H1 (cell line): Measurements from ENCODE around the gene SRXN1. TPM values are rescaled to one million over a fixed set of nuclear protein-coding genes. Genes with fewer than 3 reads are reported as not detected.

Experiments used
- CTCF ChIA-PET: fragments of 300-600 bp; sonication (Branson Sonifier 250); formaldehyde crosslinking; loops from one replicate; lab custom pipeline; 2021; ENCODE audit not compliant: partially characterized antibody; lab: Charles Lee
- POLR2A ChIA-PET: fragments of 300-600 bp; sonication (Branson Sonifier 250); formaldehyde crosslinking; loops from one replicate; lab custom pipeline; 2021; ENCODE audit warnings: inconsistent platforms; ENCODE audit not compliant: partially characterized antibody; lab: Charles Lee
- DNase-seq, 2 experiments: peaks; one replicate each; pipeline versions ENCODE4 v3.0.0 to v3.0.0-alpha.2; 2010 to 2022; ENCODE audit warnings: low spot score in 2 of 2, low read depth in 1 of 2, mixed read lengths in 1 of 2
- FAIRE-seq: peaks from 2 replicates; lab custom pipeline; 2011; peaks lifted over from hg19 to GRCh38; lab: Jason Lieb, UNC
- H2AFZ ChIP-seq: 2 replicates; pipeline ENCODE4 v1.8.1; 2012; ENCODE audit warnings: low read length, inconsistent platforms
- H2AK5ac ChIP-seq: 2 replicates; pipeline ENCODE4 v1.6.1; 2013; ENCODE audit warnings: low read depth, low read length
- H2BK120ac ChIP-seq: replicated peaks from 2 replicates; pipeline ENCODE3; 2013; ENCODE audit warnings: low read depth, low read length, inconsistent platforms
- H2BK12ac ChIP-seq: 2 replicates; pipeline ENCODE4 v1.6.1; 2013; ENCODE audit warnings: low read depth, low read length
- H2BK15ac ChIP-seq: 2 replicates; pipeline ENCODE4 v1.6.1; 2013; ENCODE audit warnings: low read length
- H2BK20ac ChIP-seq: 2 replicates; pipeline ENCODE4 v1.6.1; 2013; ENCODE audit warnings: low read length
- H2BK5ac ChIP-seq: 2 replicates; pipeline ENCODE4 v1.6.1; 2013; ENCODE audit warnings: low read depth, low read length
- H3K14ac ChIP-seq: 2 replicates; pipeline ENCODE4 v1.6.1; 2013; ENCODE audit warnings: inconsistent platforms; ENCODE audit not compliant: insufficient read length
- H3K18ac ChIP-seq: 2 replicates; pipeline ENCODE4 v1.6.1; 2013; ENCODE audit warnings: low read length; ENCODE audit errors: extremely low read depth
- H3K23ac ChIP-seq: 2 replicates; pipeline ENCODE4 v1.6.1; 2013; ENCODE audit warnings: inconsistent platforms; ENCODE audit not compliant: insufficient read length
- H3K23me2 ChIP-seq: 2 replicates; pipeline ENCODE4 v1.6.1; 2013; ENCODE audit warnings: low read depth, low read length
- H3K27ac ChIP-seq: 2 replicates; pipeline ENCODE4 v1.6.1; 2011; ENCODE audit warnings: low read depth, low read length, inconsistent platforms
- H3K27me3 ChIP-seq, 4 experiments: replicated peaks in 1 of 4; 1 replicate in 1 of 4; 2 replicates in 3 of 4; pipeline versions ENCODE4 v1.6.1 to v1.8.1; 2011 to 2013; ENCODE audit warnings: low read length in 3 of 4, mild to moderate bottlenecking in 3 of 4, inconsistent platforms in 2 of 4, mixed read lengths in 2 of 4, moderate library complexity in 1 of 4; ENCODE audit not compliant: control insufficient read depth in 3 of 4, insufficient read depth in 3 of 4; ENCODE audit errors: extremely low read depth in 1 of 4
- H3K36me3 ChIP-seq, 4 experiments: 2 replicates each; pipeline versions ENCODE4 v1.6.1 to v1.8.1; 2011 to 2013; ENCODE audit warnings: mild to moderate bottlenecking in 4 of 4, low read length in 3 of 4, moderate library complexity in 2 of 4, control low read depth in 1 of 4, inconsistent platforms in 1 of 4; ENCODE audit not compliant: insufficient read depth in 4 of 4, control insufficient read depth in 2 of 4
- H3K4ac ChIP-seq: replicated peaks from 2 replicates; pipeline ENCODE3; 2013; ENCODE audit warnings: low read length, low read depth, mixed read lengths, inconsistent platforms; ENCODE audit not compliant: insufficient read length
- H3K4me1 ChIP-seq, 4 experiments: replicated peaks in 1 of 4; 1 replicate in 1 of 4; 2 replicates in 3 of 4; pipeline versions ENCODE4 v1.6.1 to v1.8.1; 2011 to 2013; ENCODE audit warnings: low read length in 3 of 4, inconsistent platforms in 2 of 4, mixed read lengths in 1 of 4; ENCODE audit not compliant: insufficient read depth in 4 of 4, control insufficient read depth in 3 of 4
- H3K4me2 ChIP-seq, 2 experiments: 2 replicates each; pipeline versions ENCODE4 v1.6.1 to v1.8.1; 2011 to 2013; ENCODE audit warnings: low read depth in 2 of 2, low read length in 2 of 2, control low read depth in 1 of 2, inconsistent platforms in 1 of 2, mild to moderate bottlenecking in 1 of 2; ENCODE audit not compliant: insufficient read depth in 1 of 2
- H3K4me3 ChIP-seq, 4 experiments: fragments of 200-600, 300-600 bp in 1 of 4; sonication (generic), shearing (Covaris generic), sonication (Bioruptor Twin) in 1 of 4; 2 replicates each; pipeline versions ENCODE4 v1.5.1 to v1.8.1; 2011 to 2016; ENCODE audit warnings: low read length in 4 of 4, low read depth in 3 of 4, control low read depth in 2 of 4, inconsistent platforms in 2 of 4, mild to moderate bottlenecking in 2 of 4, mixed read lengths in 1 of 4, moderate library complexity in 1 of 4; ENCODE audit not compliant: insufficient read depth in 2 of 4; ENCODE audit errors: extremely low read depth in 1 of 4
- H3K56ac ChIP-seq: replicated peaks from 2 replicates; pipeline ENCODE3; 2013; ENCODE audit warnings: low read depth, mild to moderate bottlenecking, mixed read lengths, low read length, inconsistent platforms; ENCODE audit not compliant: insufficient read length
- H3K79me1 ChIP-seq: 2 replicates; pipeline ENCODE4 v1.6.1; 2013; ENCODE audit warnings: low read depth, low read length, control low read depth
- H3K79me2 ChIP-seq, 2 experiments: 2 replicates each; pipeline versions ENCODE4 v1.6.1 to v1.8.1; 2012 to 2013; ENCODE audit warnings: low read length in 2 of 2, mild to moderate bottlenecking in 2 of 2, inconsistent platforms in 1 of 2; ENCODE audit not compliant: insufficient read depth in 2 of 2, control insufficient read depth in 1 of 2
- H3K9ac ChIP-seq, 4 experiments: replicated peaks in 1 of 4; 1 replicate in 1 of 4; 2 replicates in 3 of 4; pipeline versions ENCODE4 v1.6.1 to v1.8.1; 2011 to 2013; ENCODE audit warnings: low read depth in 3 of 4, low read length in 3 of 4, control low read depth in 2 of 4, mild to moderate bottlenecking in 2 of 4, moderate library complexity in 2 of 4, inconsistent platforms in 1 of 4; ENCODE audit errors: extremely low read depth in 1 of 4
- H3K9me3 ChIP-seq, 2 experiments: 2 replicates each; pipeline versions ENCODE4 v1.6.1 to v1.8.1; 2012 to 2013; ENCODE audit warnings: mild to moderate bottlenecking in 2 of 2, moderate library complexity in 2 of 2, control low read depth in 1 of 2, inconsistent platforms in 1 of 2, low read depth in 1 of 2, low read length in 1 of 2, mixed read lengths in 1 of 2; ENCODE audit not compliant: insufficient read depth in 2 of 2
- H4K20me1 ChIP-seq, 2 experiments: replicated peaks in 1 of 2; 2 replicates each; pipeline versions ENCODE3 to v1.8.1; 2011 to 2013; ENCODE audit warnings: inconsistent platforms in 2 of 2, low read length in 2 of 2, mild to moderate bottlenecking in 1 of 2; ENCODE audit not compliant: insufficient read depth in 2 of 2, control insufficient read depth in 1 of 2
- H4K5ac ChIP-seq: 2 replicates; pipeline ENCODE4 v1.6.1; 2013; ENCODE audit warnings: low read length, low read depth, mixed read lengths, inconsistent platforms; ENCODE audit not compliant: insufficient read length
- H4K8ac ChIP-seq: 2 replicates; pipeline ENCODE4 v1.8.0; 2013; ENCODE audit warnings: mild to moderate bottlenecking, moderate library complexity, low read length, inconsistent platforms; ENCODE audit not compliant: insufficient read depth; ENCODE audit errors: extremely low read depth
- H4K91ac ChIP-seq: replicated peaks from 2 replicates; pipeline ENCODE3; 2013; ENCODE audit warnings: low read length, mixed read lengths, inconsistent platforms; ENCODE audit not compliant: insufficient read length
- BRCA1 ChIP-seq: IDR thresholded peaks from 2 replicates; pipeline ENCODE4 v1.6.1; 2012; ENCODE audit warnings: low read depth, low read length, improper control_type of control experiment
- CTBP2 ChIP-seq: IDR thresholded peaks from 2 replicates; pipeline ENCODE4 v1.7.0; 2011; ENCODE audit warnings: borderline replicate concordance, mild to moderate bottlenecking, moderate library complexity, mixed read lengths, low read length; ENCODE audit not compliant: insufficient read depth, insufficient read length
- GTF2F1 ChIP-seq: IDR thresholded peaks from 2 replicates; pipeline ENCODE4 v1.6.1; 2012; ENCODE audit warnings: low read depth, low read length, improper control_type of control experiment, borderline replicate concordance
- HDAC6 ChIP-seq: IDR thresholded peaks from one replicate; pipeline ENCODE4 v1.7.1; 2012; ENCODE audit warnings: low read depth, mild to moderate bottlenecking, inconsistent platforms, low read length, moderate library complexity
- KDM4A ChIP-seq: IDR thresholded peaks from one replicate; pipeline ENCODE4 v1.7.1; 2012; ENCODE audit warnings: low read depth, mild to moderate bottlenecking, moderate library complexity, low read length, inconsistent platforms; ENCODE audit not compliant: severe bottlenecking
- RFX5 ChIP-seq: IDR thresholded peaks from 2 replicates; pipeline ENCODE4 v1.6.1; 2011; ENCODE audit warnings: low read depth, low read length, improper control_type of control experiment, borderline replicate concordance
- SP4 ChIP-seq: IDR thresholded peaks from 2 replicates; pipeline ENCODE4 v1.6.1; 2012; ENCODE audit warnings: low read length, inconsistent platforms
- WGBS, 2 experiments: shearing (Covaris generic) in 1 of 2; methylation state at CpG; one replicate each; pipeline versions ENCODE4 v1.1.6 to v1.1.7; 2013 to 2015; ENCODE audit warnings: low lambda C conversion rate in 2 of 2, mixed read lengths in 2 of 2, inconsistent platforms in 1 of 2, low coverage in 1 of 2, missing lambda C conversion rate in 1 of 2; ENCODE audit not compliant: insufficient replicate concordance in 2 of 2, insufficient coverage in 1 of 2, insufficient read length in 1 of 2; ENCODE audit errors: extremely low coverage in 1 of 2, missing lambda C conversion rate in 1 of 2; 5-methylcytosine and 5-hydroxymethylcytosine counted together
- polyA plus RNA-seq, 7 experiments: library from polyadenylated mRNA; depleted of rRNA in 3 of 7; stranded (reverse) in 5 of 7; unstranded in 2 of 7; fragments of >200 nt in 5 of 7; fragments of 200-250 nt in 2 of 7; gene quantifications; 1 replicate in 5 of 7; 2 replicates in 1 of 7; 4 replicates in 1 of 7; pipeline versions ENCODE4 v1.2.1 to v1.2.3, GENCODE V29; 2011 to 2013; ENCODE audit warnings: missing spikeins in 2 of 7, mixed read lengths in 2 of 7
- total RNA-seq: library from RNA; stranded (reverse); fragmentation: NEBNext Ultra II Directional; extraction: Animal tissue kit (Norgen Biotek cat#: 25700); gene quantifications from 2 replicates; pipeline ENCODE4 v1.2.1, GENCODE V29; 2021

The SRXN1 gene
- total and polyA plus RNA-seq, 2 of the 8 experiments (the other 6 are each of a cell fraction or from before 2014, with no cell fraction given): 12.2 to 15.8 TPM

DNA sequence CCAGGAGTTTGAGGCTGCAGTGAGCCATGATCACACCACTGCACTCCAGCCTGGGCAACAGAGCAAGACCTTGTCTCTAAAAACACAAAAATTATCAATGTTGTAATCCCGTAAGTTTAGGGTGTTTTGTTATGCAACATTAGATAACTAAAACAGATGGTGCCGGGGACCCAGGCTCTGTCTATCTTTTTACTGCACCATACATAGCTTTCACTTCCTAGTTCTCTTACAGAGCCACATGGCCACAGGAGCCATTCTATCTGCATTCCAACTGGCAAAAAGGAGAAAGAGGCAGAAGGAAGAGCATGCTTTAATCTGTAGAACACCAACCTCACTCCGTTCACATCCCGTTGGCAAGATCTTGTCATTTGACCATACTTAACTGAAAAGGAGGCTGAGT lies 37.5 kb downstream of the SRXN1 start:
- no peak overlapping the region for H4K91ac ChIP-seq
- FAIRE-seq (no peak), DNase-seq (no peak)
- no peaks in the 10 kb centered on the region for H4K20me1 ChIP-seq
- H2AFZ ChIP-seq: no peak overlapping the region
- H4K5ac ChIP-seq: no peak overlapping the region
- no peak overlapping the region for H4K8ac ChIP-seq
- H3K4me3 ChIP-seq: no peak overlapping the region
- no peak overlapping the region for H3K14ac ChIP-seq
- no peak overlapping the region for H2BK120ac ChIP-seq
- TF ChIP-seq GTF2F1 (no peak), SP4 (no peak), KDM4A (no peak), HDAC6 (no peak), RFX5 (no peak), BRCA1 (no peak), CTBP2 (no peak)
- H2BK20ac ChIP-seq: no peak overlapping the region
- H2AK5ac ChIP-seq: no peak overlapping the region
- no peaks in the 10 kb centered on the region for H3K79me2 ChIP-seq
- CTCF ChIA-PET: interaction anchor here (0.8 to 1.3 kb wide), 4 partner anchors 8 to 88 kb away, joined by 3 to 4 read pairs (median 3); no protein-coding TSS in a partner anchor
- WGBS, 2 experiments: 92% methylated on average over 4 of the region's 4 CpGs; no CpG with 5 or more reads in 1 of the 2 experiments
- peaks cover 0 to 11% (median 10%) of the 10 kb centered on the region in 4 experiments; a peak in 6 of 7 replicates for H3K27me3 ChIP-seq
- H2BK15ac ChIP-seq: no peak overlapping the region
- H2BK12ac ChIP-seq: no peak overlapping the region
- no peaks in the 10 kb centered on the region for H3K9me3 ChIP-seq
- H3K18ac ChIP-seq: no peak overlapping the region
- H3K4me1 ChIP-seq: peaks cover 0 to 11% (median 4%) of the 10 kb centered on the region in 4 experiments; a peak in 2 of 7 replicates
- no peak overlapping the region for H3K4me2 ChIP-seq
- H3K4ac ChIP-seq: no peak overlapping the region
- H3K56ac ChIP-seq: no peak overlapping the region
- no peak overlapping the region for H3K23ac ChIP-seq
- no peaks in the 10 kb centered on the region for H3K79me1 ChIP-seq
- no peaks in the 10 kb centered on the region; the same call in 1 of the 2 replicates for H3K23me2 ChIP-seq
- H3K9ac ChIP-seq: no peak overlapping the region
- no peaks in the 10 kb centered on the region; a peak in 1 of 8 replicates for H3K36me3 ChIP-seq
- H2BK5ac ChIP-seq: no peak overlapping the region
- H3K27ac ChIP-seq: no peak overlapping the region
- POLR2A ChIA-PET: no interaction called here
